Skin of body (tissue), 2 donors: ENCODE data around the gene TMEM170B. TPM values are rescaled to one million over a fixed set of nuclear protein-coding genes. Genes with fewer than 3 reads are reported as not detected.
"Not testable (repeated sequence)": the region's sequence is repeated elsewhere in the genome, so short reads cannot be mapped to it uniquely, and the experiment has no call there.

Source experiments
- DNase-seq: peaks from one replicate; lab custom pipeline; 2025; lab: John Stamatoyannopoulos, UW
- total RNA-seq: library from RNA; depleted of rRNA; stranded (reverse); fragments of >200 nt; gene quantifications from one replicate; pipeline ENCODE4 v1.2.3, GENCODE V29; 2014

The TMEM170B gene
- total RNA-seq, 1 donor from 2014 or later, result 5.8 TPM

- no peak for DNase-seq
These were observed 10.2 kb upstream of the TMEM170B start for GRCh38 chr6:11527274-11527870.

DNA sequence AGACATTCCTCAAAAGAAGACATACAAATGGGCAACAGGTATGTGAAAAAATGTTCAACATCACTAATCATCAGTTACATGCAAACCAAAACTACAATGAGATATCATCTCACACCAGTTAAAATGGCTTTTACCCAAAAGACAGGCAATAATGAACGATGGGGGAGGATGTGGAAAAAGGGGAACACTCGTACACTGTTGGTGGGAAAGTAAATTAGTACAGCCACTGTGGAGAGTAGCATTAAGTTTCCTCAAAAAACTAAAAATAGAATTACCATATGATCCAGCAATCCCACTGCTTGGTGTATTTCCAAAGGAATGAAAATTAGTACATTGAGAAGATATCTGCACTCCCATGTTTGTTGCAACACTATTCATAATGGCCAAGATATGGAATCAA lies 8.6 kb upstream of the TMEM170B start:
- DNase-seq, result no peak

- no peak for DNase-seq
These were observed 5.5 kb upstream of the TMEM170B start for GRCh38 chr6:11532097-11532496.

- DNase-seq, result no peak
These were observed 3.0 kb upstream of the TMEM170B start for GRCh38 chr6:11534561-11534960.

DNA sequence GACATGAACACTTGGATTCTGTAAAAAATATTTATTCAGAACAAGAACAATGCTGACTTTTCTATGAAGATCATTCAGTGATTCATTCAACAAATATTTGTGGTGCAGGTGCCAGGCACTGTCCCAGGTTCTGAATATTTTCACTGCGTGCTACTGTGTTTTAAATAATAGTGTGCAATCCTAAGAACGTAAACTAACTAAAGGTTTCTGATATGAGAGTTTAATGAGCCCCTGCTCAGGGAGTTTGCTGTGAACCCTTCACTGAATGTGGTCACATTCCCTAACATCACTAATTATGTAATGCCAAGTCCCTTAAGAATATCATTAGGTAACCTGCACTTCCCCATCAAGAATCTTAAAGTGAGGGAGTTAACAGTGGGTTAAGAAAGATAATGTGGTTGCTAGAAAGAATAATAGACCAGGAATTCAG lies 1.7 kb upstream of the TMEM170B start:
- no peak for DNase-seq

DNA sequence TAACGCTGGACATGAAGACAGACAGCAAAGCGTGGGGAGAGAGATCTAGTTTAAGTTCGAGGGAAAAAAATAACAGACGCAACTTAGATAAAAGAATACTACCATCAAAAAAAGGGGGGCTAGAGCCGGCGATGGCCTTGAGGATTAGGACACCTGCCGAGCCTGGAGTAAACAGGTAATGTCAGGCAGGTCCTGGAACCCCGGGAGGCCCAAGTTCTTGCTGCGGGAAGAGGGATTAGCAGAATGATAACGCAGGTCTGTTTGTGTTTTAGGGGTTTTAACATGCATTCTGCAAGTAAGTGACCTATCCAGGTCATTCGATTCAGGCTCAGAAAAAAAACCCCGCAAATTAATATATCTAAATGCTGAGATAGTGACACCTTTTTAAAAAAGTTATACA lies 754 bp upstream of the TMEM170B start:
- peak; percentile 61 for DNase-seq

- no peak for DNase-seq
These were observed 686 bp downstream of the TMEM170B start for GRCh38 chr6:11538052-11538818.

DNA sequence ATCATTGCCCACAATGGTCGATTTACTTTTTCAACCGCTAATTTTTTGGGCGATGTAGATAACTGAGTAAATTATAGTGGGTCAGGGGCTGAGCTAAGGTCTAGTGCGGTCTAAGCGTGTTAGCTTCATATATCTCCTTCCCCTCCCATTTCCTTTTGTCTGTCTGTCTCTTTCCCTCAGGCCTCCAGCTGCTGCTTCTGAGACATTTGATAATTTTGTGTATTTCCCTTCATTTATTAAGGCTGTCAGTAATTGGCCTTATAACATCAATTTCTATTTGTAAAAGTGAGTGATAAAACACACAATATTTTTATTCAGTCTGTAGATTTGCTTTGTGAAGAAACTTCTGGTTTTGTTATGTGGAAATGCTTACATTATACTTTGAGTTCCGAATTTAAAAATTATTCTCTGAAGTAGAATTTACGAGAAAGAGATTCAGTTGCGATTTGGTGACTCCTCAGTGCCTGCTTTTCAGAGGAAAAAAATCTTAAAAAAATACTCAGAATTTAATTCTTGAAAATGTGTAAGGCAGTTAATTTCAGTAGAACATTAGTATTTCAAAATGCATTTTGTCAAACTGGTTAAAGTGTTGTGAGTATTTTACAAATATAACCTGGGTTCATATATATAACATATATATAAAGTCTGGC lies 1.4 kb downstream of the TMEM170B start:
- no peak for DNase-seq

DNA sequence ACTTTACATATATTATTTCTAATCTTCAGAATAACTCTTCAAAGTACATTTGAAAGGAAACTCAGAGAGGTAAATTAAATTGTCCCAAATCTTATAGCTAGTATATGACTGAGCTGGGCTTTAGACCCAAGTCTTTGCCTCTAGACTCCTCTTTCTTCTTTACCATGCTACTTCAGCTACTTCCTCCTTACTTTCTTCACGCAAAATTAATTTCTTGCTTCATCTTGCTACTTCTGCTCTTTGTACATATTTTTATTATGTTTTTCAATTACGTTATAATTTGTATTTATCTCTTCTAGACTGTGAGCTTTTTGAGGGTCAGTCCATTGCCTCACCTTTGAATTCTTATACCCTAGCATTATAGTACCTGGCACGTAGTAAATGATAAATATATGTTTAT lies 5.3 kb downstream of the TMEM170B start:
- no peak for DNase-seq

DNA sequence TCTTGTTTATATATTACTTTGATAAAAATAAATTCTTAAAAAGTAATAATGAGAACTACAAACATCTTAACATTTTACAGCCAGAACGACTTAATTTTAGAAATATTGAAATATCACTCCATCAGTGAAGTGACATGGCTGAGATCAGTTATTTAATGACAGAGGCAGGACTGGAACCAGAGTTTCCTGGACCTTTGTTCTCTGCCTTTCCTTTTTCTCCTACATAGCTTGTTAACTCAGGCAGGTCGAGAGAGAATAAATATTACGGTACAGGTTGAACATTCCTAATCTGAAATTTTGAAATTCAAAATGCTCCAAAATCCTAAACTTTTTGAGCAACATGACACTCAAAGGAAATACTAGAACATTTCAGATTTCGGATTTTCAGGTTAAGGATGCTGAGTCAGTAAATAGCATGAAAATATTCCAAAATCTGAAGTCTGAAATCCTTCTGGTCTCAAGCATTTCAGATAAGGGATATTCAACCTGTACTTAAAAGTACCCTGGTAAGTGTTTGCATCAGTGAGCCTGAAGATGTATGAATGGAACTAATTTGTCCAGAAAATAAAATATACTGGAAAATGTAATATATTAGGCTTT lies 6.5 kb downstream of the TMEM170B start:
- no peak for DNase-seq

DNA sequence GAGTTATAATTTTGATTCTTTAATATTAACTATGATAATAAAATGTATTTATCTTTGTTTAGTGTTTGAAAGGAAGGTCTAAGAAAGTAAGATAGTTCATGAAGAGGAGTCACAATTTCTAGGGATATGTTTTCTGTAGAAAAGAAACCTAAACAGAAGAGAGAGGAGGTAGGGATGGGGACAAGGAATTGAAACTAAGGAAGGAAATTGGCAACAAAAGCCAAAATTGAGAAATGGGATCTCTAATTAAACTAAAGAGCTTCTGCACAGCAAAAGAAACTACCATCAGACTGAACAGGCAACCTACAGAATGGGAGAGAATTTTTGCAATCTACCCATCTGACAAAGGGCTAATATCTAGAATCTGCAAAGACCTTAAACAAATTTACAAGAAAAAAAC lies 10.3 kb downstream of the TMEM170B start:
- DNase-seq, result not testable (repeated sequence)

GRCh38 chr6:11548578-11548977 lies 11.0 kb downstream of the TMEM170B start:
- DNase-seq, result not testable (repeated sequence)

DNA sequence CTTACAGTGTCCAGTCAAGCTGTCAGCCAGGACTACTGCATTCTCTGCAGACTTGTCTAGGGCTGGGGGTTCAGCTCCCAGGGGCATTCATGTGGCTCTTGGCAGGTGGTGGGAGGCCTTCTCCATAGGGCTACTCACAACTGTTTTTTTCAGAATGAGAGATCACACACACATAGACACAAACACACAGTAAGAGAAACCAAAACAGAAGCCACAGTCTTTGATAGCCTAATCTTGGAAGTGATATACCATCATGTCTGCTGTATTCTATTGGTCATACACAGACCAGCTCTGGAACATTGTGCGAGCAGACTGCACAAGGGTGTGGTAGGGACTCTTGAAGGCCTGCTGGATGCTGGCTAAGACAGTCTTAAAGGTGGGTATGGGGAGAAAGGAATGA lies 13.5 kb downstream of the TMEM170B start:
- DNase-seq, result no peak

DNA sequence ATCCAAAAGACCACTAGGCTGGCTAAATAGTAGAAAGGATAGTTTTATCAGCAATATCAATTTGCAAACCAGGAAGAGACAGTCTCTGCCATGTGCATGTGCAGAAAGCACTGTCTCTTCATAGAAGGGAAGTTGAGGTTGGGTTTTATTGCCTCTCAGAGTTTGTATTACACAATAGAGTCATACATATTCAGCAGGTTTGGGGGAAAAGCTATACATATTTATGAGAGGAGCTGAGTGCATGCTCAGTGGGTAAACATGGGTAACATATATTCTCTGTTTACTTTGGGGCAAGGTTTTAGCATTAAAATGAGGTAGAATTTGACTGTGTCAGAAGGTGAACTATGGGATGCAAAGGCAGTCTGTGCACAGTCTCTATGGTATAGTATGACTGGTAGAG lies 14.9 kb downstream of the TMEM170B start:
- no peak for DNase-seq

GRCh38 chr6:11553824-11554223 lies 16.3 kb downstream of the TMEM170B start:
- no peak for DNase-seq

- DNase-seq, result no peak
These were observed 18.8 kb downstream of the TMEM170B start for GRCh38 chr6:11556309-11556708.

DNA sequence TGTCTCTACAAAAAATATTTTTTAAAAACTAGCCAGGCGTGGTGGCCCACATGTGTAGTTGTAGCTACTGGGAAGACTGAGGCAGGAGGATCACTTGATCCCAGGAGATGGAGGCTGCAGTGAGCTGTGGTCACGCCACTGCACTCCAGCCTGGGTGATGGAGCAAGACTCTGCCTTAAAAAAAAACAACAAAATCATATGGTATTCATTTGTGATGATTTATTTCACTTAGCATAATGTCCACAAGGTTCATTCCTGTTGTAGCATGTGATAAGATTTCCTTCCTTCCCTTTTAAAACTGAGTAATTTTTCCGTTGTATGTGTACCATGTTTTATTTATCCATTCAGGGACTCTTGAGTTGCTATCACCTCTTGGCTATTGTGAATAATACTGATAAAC lies 26.2 kb downstream of the TMEM170B start:
- no peak for DNase-seq

- DNase-seq, result no peak
These were observed 29.1 kb downstream of the TMEM170B start for GRCh38 chr6:11566609-11567008.

- no peak for DNase-seq
These were observed 33.5 kb downstream of the TMEM170B start for GRCh38 chr6:11571073-11571472.

DNA sequence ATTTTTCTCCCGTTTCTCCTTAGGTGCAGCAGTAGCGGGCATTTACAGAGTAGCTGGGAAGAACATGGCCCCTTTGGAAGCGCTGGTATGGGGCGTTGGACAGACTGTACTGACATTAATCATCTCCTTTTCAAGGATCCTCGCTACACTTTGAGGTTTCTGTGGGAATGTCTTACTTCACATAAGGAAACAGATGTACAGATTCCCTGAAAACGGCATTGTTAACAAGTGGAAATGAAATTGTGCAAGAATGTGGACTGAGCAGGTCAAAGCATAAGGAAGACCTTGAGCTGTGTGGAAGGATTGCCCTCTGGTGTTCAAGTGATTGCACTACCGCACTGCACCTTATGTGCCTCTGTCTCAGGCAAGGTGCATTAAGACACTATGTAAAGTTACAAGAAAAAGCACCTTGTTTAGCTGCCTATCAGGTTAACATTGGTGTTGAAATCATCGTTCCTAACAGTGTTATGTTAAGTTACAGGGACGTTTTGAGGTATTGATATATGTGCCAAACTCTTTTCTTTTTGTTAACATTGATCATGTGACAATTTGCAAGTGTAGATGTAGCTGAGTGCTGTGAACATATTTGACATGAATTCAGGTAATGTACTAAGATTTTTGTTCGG lies 38.0 kb downstream of the TMEM170B start:
- peak; percentile 65 for DNase-seq

GRCh38 chr6:11580686-11581405 lies 43.3 kb downstream of the TMEM170B start:
- no peak for DNase-seq
